ENCODE data around the gene CNGB1. TPM values are rescaled to one million over a fixed set of nuclear protein-coding genes. Genes with fewer than 3 reads are reported as not detected.

CNGB1 gene
- polyA plus RNA-seq, 1 experiment, result not detected

GRCh38 chr16:57964157-57964700, 6.7 kb downstream of the CNGB1 start:
- H3K27me3 ChIP-seq (ENCODE audit: control insufficient read depth, insufficient read depth, low read length), result peaks cover 6% of the 10 kb centered on the region
- ChIA-PET POLR2A (no interaction called here), CTCF (no interaction called here)
- no peak for DNase-seq (ENCODE audit: low read depth)
- no peaks in the 10 kb centered on the region for H3K36me3 ChIP-seq (ENCODE audit: control insufficient read depth, insufficient read depth, low read length)
- no peak for TF ChIP-seq CTCF (IDR thresholded peaks at IDR 0.05; ENCODE audit: insufficient read depth, low read depth, low read length)
- no peak overlapping the region for H3K4me3 ChIP-seq (ENCODE audit: low read depth, low read length)

- no peak overlapping the region for H3K4me3 ChIP-seq (ENCODE audit: low read depth, low read length)
- CTCF ChIA-PET, result no interaction called here
- peaks cover 10% of the 10 kb centered on the region for H3K27me3 ChIP-seq (ENCODE audit: control insufficient read depth, insufficient read depth, low read length)
- TF ChIP-seq CTCF (IDR thresholded peaks at IDR 0.05; ENCODE audit: insufficient read depth, low read depth, low read length), result no peak
- no peak for DNase-seq (ENCODE audit: low read depth)
- POLR2A ChIA-PET, result no interaction called here
- no peaks in the 10 kb centered on the region for H3K36me3 ChIP-seq (ENCODE audit: control insufficient read depth, insufficient read depth, low read length)
These were observed 8.2 kb downstream of the CNGB1 start for GRCh38 chr16:57962756-57963155.

- Histone ChIP-seq H3K36me3 (ENCODE audit: control insufficient read depth, insufficient read depth, low read length) (no peaks in the 10 kb centered on the region), H3K27me3 (ENCODE audit: control insufficient read depth, insufficient read depth, low read length) (peaks cover 10% of the 10 kb centered on the region), H3K4me3 (ENCODE audit: low read depth, low read length) (no peak overlapping the region)
- no peak for DNase-seq (ENCODE audit: low read depth)
- ChIA-PET CTCF (interaction anchor here (0.9 kb wide), 1 partner anchor 23 kb away, joined by 3 read pairs; no protein-coding TSS in a partner anchor), POLR2A (no interaction called here)
- TF ChIP-seq CTCF (IDR thresholded peaks at IDR 0.05; ENCODE audit: insufficient read depth, low read depth, low read length), result no peak
These were observed 8.9 kb downstream of the CNGB1 start for GRCh38 chr16:57962046-57962445.

- Histone ChIP-seq H3K36me3 (ENCODE audit: control insufficient read depth, insufficient read depth, low read length) (no peaks in the 10 kb centered on the region), H3K27me3 (ENCODE audit: control insufficient read depth, insufficient read depth, low read length) (peaks cover 10% of the 10 kb centered on the region), H3K4me3 (ENCODE audit: low read depth, low read length) (no peak overlapping the region)
- ChIA-PET POLR2A (no interaction called here), CTCF (interaction anchor here (0.9 kb wide), 1 partner anchor 23 kb away, joined by 3 read pairs; no protein-coding TSS in a partner anchor)
- no peak for DNase-seq (ENCODE audit: low read depth)
- no peak for TF ChIP-seq CTCF (IDR thresholded peaks at IDR 0.05; ENCODE audit: insufficient read depth, low read depth, low read length)
These were observed 9.4 kb downstream of the CNGB1 start for GRCh38 chr16:57961538-57961937.

GRCh38 chr16:57960826-57961472, 10.0 kb downstream of the CNGB1 start:
- ChIA-PET CTCF (interaction anchor here (1.1 kb wide), 1 partner anchor 17 kb away, joined by 3 read pairs; no protein-coding TSS in a partner anchor), POLR2A (no interaction called here)
- no peaks in the 10 kb centered on the region for H3K36me3 ChIP-seq (ENCODE audit: control insufficient read depth, insufficient read depth, low read length)
- no peak for TF ChIP-seq CTCF (IDR thresholded peaks at IDR 0.05; ENCODE audit: insufficient read depth, low read depth, low read length)
- H3K4me3 ChIP-seq (ENCODE audit: low read depth, low read length), result no peak overlapping the region
- no peak for DNase-seq (ENCODE audit: low read depth)
- peaks cover 10% of the 10 kb centered on the region for H3K27me3 ChIP-seq (ENCODE audit: control insufficient read depth, insufficient read depth, low read length)
